GM21360 (cell line): ENCODE measurements around the gene CCNC.
"Not testable (repeated sequence)": the region's sequence is repeated elsewhere in the genome, so short reads cannot be mapped to it uniquely, and the experiment has no call there.

Experiments used
- ATAC-seq: cut with Tn5 transposase; IDR thresholded peaks from one replicate; pipeline ENCODE4 v1.9.1; 2021; ENCODE audit warnings: mild to moderate bottlenecking, moderate library complexity; ENCODE audit not compliant: unreplicated experiment

Gene CCNC

DNA sequence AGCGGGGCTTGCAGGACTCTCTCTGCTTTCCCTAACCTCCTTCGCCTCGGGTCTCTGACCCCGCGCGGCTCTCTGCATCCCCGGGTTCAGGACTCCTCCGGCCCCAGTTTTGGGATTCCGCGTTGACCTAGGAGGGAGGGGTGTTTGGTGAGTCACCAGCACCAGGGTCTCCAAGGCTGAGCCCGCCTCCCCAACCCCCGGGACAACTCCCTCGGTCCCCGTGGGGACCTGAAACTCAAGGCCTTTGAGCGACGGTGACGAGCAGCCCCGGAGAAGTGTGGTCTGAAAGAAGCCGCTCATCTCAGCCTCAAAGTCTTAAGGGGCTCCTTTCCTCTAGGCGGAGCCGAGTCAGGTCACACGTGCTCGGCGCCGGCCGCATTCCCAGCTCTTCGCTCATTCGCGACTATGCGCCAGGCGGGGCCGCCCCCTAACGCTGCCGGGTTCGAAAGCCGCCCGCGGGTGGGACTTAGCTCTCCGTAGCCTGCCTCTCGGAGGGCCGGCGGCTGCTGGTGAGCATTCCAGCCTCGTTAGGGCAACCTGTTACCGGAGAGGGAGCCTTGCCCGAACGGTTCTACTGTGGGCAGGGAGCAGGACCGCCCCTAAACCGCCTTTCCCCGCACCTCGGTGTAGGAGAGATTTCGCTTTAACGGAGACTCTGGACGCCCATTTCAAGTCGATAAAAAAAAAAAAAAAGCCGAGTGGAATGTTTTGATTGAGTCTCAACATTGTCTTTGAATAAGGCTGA, 35.1 kb upstream of the CCNC start:
- ATAC-seq = peak; percentile 63

DNA sequence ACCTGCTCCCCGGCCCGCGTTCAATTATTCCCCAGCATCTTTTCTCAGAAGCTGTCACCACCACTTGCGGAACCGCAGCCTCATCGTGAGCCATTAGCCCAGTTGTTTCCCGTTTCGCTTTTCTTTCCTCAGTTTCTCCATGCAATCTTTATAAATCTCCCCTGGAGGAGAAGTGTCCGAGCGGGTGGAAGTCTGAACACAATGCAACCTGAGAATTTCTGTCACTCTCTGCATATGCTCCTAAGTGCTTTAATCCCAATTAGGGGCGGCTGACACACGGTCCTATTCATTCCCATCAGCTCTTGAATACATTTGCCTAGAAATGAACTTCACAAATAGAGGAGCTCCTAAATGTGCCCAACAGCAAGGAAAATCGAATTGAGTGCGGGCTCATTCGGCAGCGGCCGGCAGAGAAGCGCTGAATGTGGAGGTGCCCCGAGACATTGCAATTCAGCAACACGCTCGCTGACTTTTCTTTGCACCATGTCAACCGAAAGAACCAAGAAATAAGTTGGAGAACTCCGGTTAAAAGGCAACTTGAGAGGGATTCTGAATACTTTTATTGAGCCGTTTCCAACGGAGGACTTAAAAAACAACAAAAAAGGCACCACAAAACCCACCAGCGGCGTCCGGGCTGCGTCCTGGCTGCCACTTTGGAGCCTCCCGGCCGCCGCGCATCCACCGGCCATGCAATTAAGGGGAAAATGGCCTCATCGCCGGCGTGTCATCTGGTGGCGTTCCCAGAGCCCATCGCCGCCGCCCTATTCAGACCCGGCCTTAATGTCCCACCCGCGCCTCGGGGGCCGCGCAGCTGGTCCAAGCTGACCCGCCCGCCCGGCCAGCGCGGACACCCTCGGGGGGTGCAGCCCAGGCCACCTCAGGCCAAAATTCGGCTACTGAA, 34.3 kb upstream of the CCNC start:
- peak; percentile 18 for ATAC-seq

DNA sequence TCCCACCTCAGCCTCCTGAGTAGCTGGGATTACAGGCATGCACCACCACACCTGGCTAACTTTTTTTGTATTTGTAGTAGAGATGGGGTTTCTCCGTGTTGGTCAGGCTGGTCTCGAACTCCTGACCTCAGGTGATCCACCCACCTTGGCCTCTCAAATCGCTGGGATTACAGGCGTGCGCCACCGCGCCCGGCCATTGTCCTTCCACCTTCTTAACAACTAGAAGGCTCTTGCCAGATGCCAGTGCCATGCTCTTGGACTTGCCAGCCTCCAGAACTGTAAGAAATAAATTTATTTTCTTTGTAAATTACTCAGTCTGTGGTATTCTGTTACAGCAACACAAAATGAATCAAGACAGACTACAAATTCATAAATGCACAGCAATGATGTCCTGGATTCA, 26.2 kb upstream of the CCNC start:
- ATAC-seq = not testable (repeated sequence)

DNA sequence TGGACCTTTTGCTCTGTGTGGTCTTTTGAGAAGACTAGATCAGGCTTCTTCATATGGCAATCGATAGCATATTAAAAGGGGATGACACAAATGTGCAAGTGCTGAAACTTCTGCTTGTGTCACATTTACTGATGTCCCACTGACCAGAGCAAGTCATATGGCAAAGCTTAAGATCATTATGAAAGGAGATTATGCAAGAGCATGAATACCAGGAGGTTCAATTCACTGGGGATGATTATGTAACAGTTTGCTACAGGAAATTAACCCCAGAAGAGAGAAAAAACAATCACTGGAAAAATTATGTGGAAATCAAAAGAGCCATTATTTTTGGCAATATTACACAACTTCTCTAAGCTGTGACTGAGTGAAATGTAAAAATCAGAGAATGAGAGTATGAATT, 24.4 kb upstream of the CCNC start:
- ATAC-seq = no peak

DNA sequence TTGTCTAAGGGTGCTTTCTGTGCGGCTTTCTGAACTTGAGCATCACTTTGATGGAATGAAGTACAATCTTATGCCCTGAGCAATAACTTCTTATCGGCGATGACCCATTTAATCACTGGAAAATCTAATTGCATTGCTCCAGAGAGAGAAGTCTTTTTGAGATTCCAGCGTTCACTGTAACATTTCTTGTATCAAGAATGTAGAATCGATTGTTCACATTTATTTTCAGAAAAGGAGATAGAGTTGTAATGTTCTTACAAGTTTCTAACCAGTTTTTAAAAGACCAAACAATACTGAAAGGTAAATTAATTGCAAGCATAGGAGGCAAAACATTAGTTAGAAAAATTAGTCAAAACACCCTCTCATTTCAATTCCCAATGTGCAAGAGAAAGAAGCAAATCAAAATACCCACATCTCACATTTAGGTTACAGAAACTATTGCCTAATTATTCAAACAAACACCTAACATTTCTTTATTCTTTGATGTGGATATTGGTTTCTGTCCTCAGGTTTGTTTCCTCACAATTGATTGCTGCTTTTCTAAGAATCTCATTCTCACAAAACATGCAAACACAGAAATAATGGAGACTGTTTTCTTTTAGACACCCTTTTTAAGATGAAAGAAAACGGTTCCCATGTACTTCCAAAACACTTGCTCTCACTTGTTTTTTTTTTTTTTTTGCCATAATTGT, 23.4 kb upstream of the CCNC start:
- ATAC-seq = no peak

DNA sequence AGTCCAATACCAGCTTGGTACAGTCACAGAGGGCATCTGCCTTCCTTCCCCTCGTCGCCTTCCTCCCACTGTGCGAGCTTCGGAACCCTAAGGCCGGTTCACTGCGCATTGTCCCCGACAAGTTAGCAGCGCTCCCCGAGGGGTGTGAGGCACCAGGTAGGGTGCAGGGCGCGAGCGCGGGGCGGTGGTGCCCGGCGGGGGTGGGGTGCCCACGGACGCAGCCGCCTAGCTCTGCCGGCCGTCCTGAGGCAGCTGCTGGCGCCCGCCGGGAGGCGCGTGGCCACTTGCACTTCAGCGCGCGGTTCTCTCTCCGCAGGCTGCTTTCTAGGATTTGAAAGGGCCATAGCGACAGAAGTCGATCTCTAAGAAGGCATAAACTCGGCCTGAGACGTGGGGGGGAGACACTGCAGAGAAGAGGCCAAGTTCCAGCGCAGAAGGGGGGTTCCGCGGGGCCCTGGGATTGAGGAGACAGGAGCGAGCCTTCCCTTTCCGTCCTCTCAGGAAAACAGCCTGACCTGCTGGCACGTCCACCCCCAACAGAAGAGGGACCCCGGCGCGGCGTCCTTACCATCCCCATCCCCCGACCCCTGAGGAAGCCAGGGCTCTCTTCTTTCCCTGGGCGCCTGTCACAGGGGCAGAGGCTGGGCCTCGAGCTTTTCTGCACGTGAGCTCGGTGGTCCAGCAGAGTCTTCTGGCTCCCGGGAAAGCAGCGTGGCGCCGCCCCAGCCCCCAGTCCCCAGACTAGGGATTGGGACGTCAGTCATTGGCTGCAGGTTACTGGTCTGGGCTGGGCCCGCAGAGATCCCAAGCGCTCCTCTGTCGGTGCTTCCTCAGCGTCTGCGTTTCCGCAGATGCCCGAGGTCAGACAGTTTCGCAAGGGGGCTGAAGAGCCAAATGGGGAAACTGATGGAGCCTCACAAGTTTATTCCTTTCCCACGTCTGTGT, 22.5 kb upstream of the CCNC start:
- no peak for ATAC-seq

DNA sequence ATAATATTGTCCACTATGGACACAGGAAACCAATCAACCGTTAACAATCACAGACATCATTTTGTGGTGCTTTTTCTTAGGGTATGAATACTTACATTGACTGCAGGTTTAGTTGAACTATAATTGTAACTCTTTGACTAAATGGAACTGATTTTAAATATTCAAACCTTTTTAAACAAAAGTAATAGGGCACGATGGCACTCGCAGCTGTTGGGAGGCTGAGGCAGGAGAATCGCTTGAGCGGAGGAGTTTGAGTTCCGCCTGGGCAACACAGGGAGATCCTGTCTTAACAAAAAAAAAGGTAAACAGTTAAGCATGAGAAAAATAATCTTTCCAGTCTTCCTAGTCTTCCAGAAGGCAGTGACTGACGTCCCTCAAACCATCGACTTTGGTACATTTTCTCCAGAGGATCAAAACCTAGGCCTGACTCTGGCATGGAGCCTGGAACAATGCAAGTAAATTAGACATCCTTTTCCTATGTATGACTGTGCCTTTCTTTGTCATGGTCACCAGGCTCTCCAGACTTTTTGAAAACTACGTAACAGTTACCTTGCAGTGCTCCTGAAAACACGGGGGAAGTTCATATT, 21.5 kb upstream of the CCNC start:
- no peak for ATAC-seq

DNA sequence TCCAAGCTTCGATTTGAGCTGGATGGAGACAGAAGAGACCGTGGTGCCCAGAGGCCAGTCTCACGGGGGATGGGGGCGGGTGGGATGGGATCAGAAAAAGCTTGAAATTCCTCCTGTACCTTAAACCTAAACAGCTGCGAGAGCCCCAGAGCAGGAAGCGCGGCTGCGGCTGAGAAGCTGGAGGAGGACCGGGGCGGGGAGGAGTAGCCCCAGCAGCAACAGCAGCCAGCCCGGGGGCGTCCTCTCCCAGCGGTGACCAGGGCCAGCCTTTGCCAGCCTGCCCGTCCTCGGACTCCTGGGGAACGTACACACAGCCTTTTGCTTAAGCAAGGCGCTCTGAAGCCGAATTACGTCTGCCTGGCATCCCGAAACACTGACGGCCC, 20.8 kb upstream of the CCNC start:
- ATAC-seq = peak; percentile 19

DNA sequence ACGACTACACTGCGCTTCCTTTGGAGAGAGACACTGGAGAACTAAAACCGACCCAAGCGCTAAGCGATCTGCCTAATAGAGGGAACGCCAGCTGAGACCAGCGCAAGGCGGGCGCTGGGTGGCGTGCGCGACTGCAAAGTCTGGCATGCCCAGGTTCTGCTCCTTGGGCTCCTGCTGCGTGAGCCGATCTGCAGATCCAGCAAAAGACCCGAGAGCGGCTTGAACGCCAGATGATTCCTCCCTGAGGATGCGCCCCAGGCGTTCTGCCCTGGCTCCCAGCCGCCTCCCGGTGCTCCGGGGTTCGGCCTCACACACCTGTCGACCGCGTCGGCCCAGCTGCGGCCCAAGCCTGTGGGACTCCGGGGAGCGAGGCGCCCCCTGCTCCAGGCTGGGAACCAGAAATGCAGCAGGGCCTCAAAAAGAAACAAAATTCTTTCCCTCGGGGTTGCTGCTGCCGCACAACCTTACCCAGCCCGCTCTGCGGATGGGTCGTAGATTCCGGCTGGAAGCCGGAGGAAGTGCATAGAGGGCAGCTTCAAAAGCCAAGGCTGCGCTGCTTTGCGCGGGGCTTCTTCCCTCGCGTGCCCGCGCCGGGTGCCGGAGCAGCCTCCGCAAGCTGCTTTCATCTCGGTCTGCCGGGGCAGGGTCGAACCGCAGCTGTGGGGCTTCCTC, 20.3 kb upstream of the CCNC start:
- ATAC-seq = peak; percentile 96

DNA sequence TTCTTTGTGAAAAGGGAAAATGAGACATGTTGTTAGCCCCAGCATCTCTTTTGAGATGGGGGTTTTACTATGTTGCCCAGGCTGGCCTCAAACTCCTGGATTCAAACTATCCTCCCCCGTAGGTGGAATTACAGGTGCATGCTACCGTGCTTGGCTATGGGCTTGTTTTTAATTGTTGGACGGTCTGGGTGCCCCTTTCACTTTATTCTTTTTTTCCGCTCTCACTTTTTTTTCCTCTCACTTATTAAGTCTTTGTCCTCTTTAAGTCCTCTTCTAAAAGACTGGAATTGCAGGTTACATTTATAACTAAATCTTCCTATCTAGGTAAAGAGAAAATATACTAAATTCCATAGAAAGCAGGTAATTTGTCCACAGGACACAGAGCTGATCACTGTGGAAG, 19.3 kb upstream of the CCNC start:
- no peak for ATAC-seq

DNA sequence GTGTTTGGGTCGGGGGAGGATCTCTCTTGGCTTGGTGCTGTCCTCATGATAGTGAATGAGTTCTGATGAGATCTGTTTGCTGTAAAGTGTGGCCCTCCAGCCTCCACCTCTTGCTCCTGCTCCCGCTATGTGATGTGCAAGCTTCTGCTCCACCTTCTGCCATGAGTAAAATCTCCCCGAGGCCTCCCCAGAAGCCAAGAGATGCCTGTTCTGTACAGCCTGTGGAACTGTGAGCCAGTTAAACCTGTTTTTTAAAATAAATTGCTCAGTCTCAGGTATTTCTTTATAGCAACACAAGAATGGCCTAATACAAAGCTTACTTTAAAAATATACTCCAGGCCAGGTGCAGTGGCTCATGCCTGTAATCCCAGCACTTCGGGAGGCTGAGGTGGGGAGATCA, 11.3 kb upstream of the CCNC start:
- no peak for ATAC-seq

DNA sequence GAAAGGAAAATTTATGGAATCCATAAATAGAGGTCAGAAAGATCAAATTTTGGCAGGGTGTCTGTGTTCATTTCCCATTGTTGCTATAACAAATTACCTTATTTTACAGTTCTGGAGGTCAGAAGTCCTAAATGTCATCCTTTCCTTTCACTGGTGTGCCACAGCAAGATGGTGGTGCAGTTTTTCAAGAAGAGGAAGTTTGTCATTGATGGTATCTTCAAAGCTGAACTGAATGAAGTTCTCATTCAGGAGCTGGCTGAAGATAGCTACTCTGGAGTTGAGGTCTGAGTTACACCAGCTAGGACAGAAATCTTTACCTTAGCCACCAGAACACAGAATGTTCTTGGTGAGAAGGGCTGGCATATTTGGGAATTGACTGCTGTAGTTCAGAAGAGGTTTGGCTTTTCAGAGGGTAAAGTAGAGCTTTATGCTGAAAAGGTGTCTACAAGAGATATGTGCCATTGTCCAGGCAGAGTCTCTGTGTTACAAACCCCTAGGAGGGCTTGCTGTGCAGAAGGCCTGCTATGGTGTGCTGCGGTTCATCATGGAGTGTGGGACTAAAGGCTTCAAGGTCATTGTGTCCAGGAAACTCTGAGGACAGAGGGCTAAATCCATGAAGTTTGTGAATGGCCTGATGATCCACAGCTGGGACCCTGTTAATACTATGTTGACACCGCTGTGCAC, 7.2 kb upstream of the CCNC start:
- no peak for ATAC-seq

DNA sequence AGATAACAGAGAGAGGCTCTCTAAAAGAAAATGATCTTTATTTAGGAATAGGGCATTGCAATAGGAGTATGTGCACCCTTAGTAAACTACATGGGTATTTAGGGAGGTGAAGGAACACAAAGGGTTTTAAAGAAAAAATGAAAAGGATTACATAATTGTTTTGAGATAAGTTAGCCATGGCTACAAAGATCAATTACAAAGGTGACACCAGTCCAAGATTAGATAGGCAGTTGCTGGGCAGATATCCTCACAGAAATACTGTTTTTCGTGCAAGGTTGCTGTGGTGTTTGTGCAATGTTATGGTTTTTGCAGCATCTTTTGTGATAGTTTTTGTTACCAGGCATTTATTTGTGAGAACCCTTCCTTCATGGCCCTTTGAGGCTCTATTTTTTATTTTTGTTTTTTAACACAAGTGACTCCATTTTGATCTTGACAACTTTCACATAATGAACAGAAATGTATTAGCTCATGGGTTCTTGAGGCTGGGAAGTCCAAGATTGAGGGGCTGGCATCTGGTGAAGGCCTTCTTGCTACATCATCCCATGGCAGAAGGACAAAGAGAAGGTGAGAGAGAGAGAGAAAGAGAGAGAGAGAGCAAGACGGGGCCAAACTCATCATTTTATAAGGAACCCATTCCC, 5.6 kb upstream of the CCNC start:
- no peak for ATAC-seq

DNA sequence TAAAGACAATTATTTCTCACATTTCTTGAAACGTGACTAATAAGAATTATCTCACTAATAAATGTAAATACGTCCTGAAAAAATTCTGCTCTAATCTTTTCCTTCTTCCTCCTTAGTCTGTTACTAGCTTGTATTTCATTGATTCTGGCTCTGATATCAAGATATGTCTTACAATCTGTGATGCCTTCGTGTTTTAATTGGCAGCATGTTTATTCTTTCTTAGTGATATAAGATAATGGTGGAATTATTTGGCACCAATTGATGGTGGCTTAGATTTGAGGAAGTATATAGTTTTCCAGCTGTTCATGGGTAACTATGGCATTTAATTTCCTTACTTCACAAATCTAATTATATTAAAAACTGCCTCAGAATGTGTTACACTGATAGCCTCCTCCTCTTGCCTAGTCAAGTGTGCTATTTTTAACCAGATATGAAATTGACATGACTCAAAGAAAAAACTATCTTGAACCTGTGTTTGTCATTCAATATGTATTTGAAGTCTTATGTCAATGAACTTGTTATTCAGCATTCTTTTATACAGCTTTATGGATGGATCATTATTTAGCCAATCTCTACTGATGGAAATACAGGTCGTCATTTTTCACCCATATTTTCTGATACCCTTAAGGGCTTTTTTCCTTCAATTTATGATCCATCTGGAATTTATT, 5.3 kb downstream of the CCNC start:
- ATAC-seq = no peak

DNA sequence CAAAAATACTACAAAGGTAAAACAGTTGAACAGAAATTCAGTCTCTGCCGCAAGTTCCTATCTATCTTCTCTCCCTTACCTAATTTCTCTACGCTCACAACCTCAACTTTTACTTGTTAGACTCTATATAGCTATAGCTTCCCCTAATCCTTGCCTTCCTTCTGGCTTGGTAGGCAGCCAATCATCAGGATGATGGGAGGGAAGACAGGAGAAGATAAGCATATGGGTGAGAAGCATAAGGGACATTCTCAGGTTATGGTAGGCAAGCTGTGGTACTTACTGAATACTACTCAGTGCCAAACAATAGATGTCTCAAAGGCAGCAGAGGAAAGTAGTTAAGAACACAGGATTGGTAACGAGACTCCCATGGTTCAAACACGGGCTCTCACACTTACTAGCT, 7.8 kb downstream of the CCNC start:
- no peak for ATAC-seq

DNA sequence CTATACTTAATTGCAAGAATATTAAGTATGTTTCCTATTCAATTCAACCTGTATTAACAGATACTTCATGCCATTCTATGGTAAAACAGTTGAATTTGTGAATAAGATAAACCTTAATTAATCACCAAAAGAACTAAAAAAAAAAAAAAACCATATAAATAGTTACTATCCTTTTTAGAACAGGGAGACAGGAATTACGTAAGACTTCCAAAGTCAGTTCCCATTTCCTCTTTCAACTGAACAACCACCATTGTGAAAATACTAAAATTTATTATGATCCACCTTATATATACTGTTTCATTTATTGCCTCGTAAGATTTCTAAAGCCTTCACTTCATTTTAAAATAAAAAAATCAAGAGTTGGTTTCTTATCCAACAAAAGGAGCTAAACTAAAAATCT, 9.4 kb downstream of the CCNC start:
- ATAC-seq = no peak

DNA sequence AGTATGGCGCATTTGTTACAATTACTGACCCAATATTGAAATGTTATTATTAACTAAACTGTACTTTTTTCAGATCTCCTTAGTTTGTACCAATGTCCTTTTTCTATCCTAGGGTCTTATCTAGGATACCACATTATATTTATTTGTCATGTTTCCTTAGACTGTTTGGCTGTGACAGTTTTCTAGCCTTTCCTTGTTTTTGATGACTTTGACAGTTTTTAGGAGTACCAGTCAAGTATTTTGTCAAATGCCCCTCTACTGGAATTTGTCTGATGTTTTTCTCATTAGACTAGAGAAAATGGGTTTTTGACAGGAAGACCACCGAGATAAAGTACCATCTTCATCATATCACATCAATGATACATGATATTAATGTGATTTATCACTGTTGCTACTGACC, 14.6 kb downstream of the CCNC start:
- no peak for ATAC-seq
